CD14-positive monocyte (primary cell): ENCODE results near the gene FADS2. TPM values are rescaled to one million over a fixed set of nuclear protein-coding genes. Genes with fewer than 3 reads are reported as not detected.

Source experiments
- DNase-seq, 3 donors: peaks; one replicate each; pipeline ENCODE4 v3.0.0-alpha.2; 2011 to 2022
- H2AFZ ChIP-seq: 2 replicates; pipeline ENCODE4 v1.6.0; 2012; ENCODE audit warnings: mild to moderate bottlenecking, low read depth, low read length, inconsistent platforms; ENCODE audit not compliant: insufficient read depth, poor library complexity, severe bottlenecking
- H3K27ac ChIP-seq, 2 donors: 1 replicate in 1 of 2; 2 replicates in 1 of 2; pipeline ENCODE4 v1.5.1; 2012 to 2013; ENCODE audit warnings: low read length in 2 of 2, control low read depth in 1 of 2, inconsistent platforms in 1 of 2, low read depth in 1 of 2, mild to moderate bottlenecking in 1 of 2
- H3K27me3 ChIP-seq, 2 donors: one replicate each; pipeline versions ENCODE4 v1.6.0 to v1.6.1; 2011 to 2013; ENCODE audit warnings: low read length in 2 of 2; ENCODE audit not compliant: control insufficient read depth in 2 of 2, insufficient read depth in 2 of 2
- H3K36me3 ChIP-seq, 2 donors: replicated peaks in 1 of 2; 1 replicate in 1 of 2; 2 replicates in 1 of 2; pipeline versions ENCODE4 v1.5.1 to v1.6.1; 2012 to 2013; ENCODE audit warnings: low read length in 2 of 2, control low read depth in 1 of 2, inconsistent platforms in 1 of 2, mild to moderate bottlenecking in 1 of 2; ENCODE audit not compliant: insufficient read depth in 2 of 2, control insufficient read depth in 1 of 2
- H3K4me1 ChIP-seq, 2 donors: 1 replicate in 1 of 2; 2 replicates in 1 of 2; pipeline versions ENCODE4 v1.5.1 to v1.6.1; 2012 to 2013; ENCODE audit warnings: low read length in 2 of 2, control low read depth in 1 of 2, inconsistent platforms in 1 of 2, mild to moderate bottlenecking in 1 of 2, moderate library complexity in 1 of 2; ENCODE audit not compliant: insufficient read depth in 2 of 2, control insufficient read depth in 1 of 2
- H3K4me2 ChIP-seq: replicated peaks from 2 replicates; pipeline ENCODE3; 2012; ENCODE audit warnings: low read length, moderate library complexity, mild to moderate bottlenecking; ENCODE audit not compliant: poor library complexity, severe bottlenecking; ENCODE audit errors: extremely low read depth
- H3K4me3 ChIP-seq, 3 experiments: fragments of 200-600 bp in 1 of 3; sonication (generic) in 1 of 3; replicated peaks in 1 of 3; 1 replicate in 2 of 3; 2 replicates in 1 of 3; pipeline ENCODE4 v1.5.1; 2011 to 2013; ENCODE audit warnings: low read length in 3 of 3, mild to moderate bottlenecking in 3 of 3, control low read depth in 2 of 3, low read depth in 2 of 3, inconsistent platforms in 1 of 3, moderate library complexity in 1 of 3
- H3K79me2 ChIP-seq: 2 replicates; pipeline ENCODE4 v1.6.0; 2012; ENCODE audit warnings: mild to moderate bottlenecking, control low read depth, inconsistent platforms, low read length, moderate library complexity; ENCODE audit not compliant: insufficient read depth
- H3K9ac ChIP-seq: 2 replicates; pipeline ENCODE4 v1.6.0; 2017; ENCODE audit warnings: low read length, mild to moderate bottlenecking; ENCODE audit not compliant: insufficient read depth, poor library complexity, severe bottlenecking
- H3K9me3 ChIP-seq, 2 donors: replicated peaks in 1 of 2; 1 replicate in 1 of 2; 2 replicates in 1 of 2; pipeline versions ENCODE4 v1.5.1 to v1.6.1; 2012 to 2013; ENCODE audit warnings: low read length in 2 of 2, control low read depth in 1 of 2; ENCODE audit not compliant: control insufficient read depth in 1 of 2, insufficient read depth in 1 of 2
- H4K20me1 ChIP-seq: 2 replicates; pipeline ENCODE4 v1.6.0; 2012; ENCODE audit warnings: mild to moderate bottlenecking, low read length, control low read depth, moderate library complexity; ENCODE audit not compliant: insufficient read depth
- H3K27ac Mint-ChIP-seq, 7 donors: one replicate each; pipeline ENCODE4 v1.8.0; 2020; ENCODE audit warnings: mild to moderate bottlenecking in 7 of 7, mixed read lengths in 7 of 7, moderate library complexity in 6 of 7, inconsistent platforms in 2 of 7
- H3K27me3 Mint-ChIP-seq, 3 donors: one replicate each; pipeline ENCODE4 v1.8.0; 2021 to 2022; ENCODE audit warnings: low read depth in 3 of 3, mild to moderate bottlenecking in 3 of 3, mixed read lengths in 3 of 3, moderate library complexity in 3 of 3, inconsistent platforms in 1 of 3
- H3K36me3 Mint-ChIP-seq, 2 donors: one replicate each; pipeline ENCODE4 v1.8.0; 2020; ENCODE audit warnings: mixed read lengths in 2 of 2, inconsistent platforms in 1 of 2, mild to moderate bottlenecking in 1 of 2
- H3K4me1 Mint-ChIP-seq: one replicate; pipeline ENCODE4 v1.8.0; 2020; ENCODE audit warnings: mild to moderate bottlenecking, mixed read lengths
- H3K4me3 Mint-ChIP-seq, 2 donors: one replicate each; pipeline ENCODE4 v1.8.0; 2020; ENCODE audit warnings: mild to moderate bottlenecking in 2 of 2, mixed read lengths in 2 of 2, moderate library complexity in 1 of 2
- H3K9me3 Mint-ChIP-seq, 7 donors: one replicate each; pipeline ENCODE4 v1.8.0; 2020 to 2022; ENCODE audit warnings: mixed read lengths in 7 of 7, mild to moderate bottlenecking in 6 of 7, moderate library complexity in 6 of 7, inconsistent platforms in 2 of 7
- CTCF ChIP-seq: fragments of 200-600 bp; IDR thresholded peaks from one replicate; pipeline ENCODE4 v1.8.0; 2022; ENCODE audit warnings: antibody characterized with exemption, mild to moderate bottlenecking
- WGBS: methylation state at CpG from one replicate; pipeline ENCODE4 v1.1.5; 2013; ENCODE audit warnings: missing lambda C conversion rate; ENCODE audit not compliant: insufficient coverage; 5-methylcytosine and 5-hydroxymethylcytosine counted together
- intact Hi-C, 2 donors: fragments of 100-400 bp; cut with micrococcal nuclease; formaldehyde crosslinking; loops; one replicate each; pipeline versions ENCODE4 v1.15.0 to v1.15.1; 2023
- polyA plus RNA-seq, 3 donors: library from polyadenylated mRNA; depleted of rRNA in 1 of 3; unstranded in 2 of 3; stranded (reverse) in 1 of 3; fragments of 300-500 nt in 2 of 3; fragments of >200 nt in 1 of 3; fragmentation: Illumina TruSeq in 2 of 3; gene quantifications; 1 replicate in 2 of 3; 2 replicates in 1 of 3; pipeline ENCODE4 v1.2.3, GENCODE V29; 2012 to 2021

The FADS2 gene
- polyA plus RNA-seq, 3 donors = 5.1 to 19.9 (median 6.4) TPM

GRCh38 chr11:61866958-61867343, 38.9 kb downstream of the FADS2 start:
- no peaks in the 10 kb centered on the region for H3K9me3 ChIP-seq
- no peaks in the 10 kb centered on the region for H4K20me1 ChIP-seq
- H3K4me3 ChIP-seq = no peak overlapping the region
- 100% methylated on average over 2 of the region's 6 CpGs for WGBS
- peaks cover 0 to 10% of the 10 kb centered on the region in 2 donors for H3K36me3 ChIP-seq
- Mint-ChIP-seq H3K9me3 (no peaks in the 10 kb centered on the region), H3K4me1 (peaks cover 7% of the 10 kb centered on the region), H3K4me3 (no peak overlapping the region), H3K27ac (no peak overlapping the region), H3K36me3 (peaks cover 10 to 39% of the 10 kb centered on the region in 2 donors), H3K27me3 (peaks cover 9 to 16% (median 12%) of the 10 kb centered on the region in 3 donors)
- no peak overlapping the region for H2AFZ ChIP-seq
- no peak overlapping the region for H3K9ac ChIP-seq
- H3K27ac ChIP-seq = no peak overlapping the region
- TF ChIP-seq CTCF = no peak
- DNase-seq = no peak
- peaks cover 3 to 5% of the 10 kb centered on the region in 2 donors for H3K4me1 ChIP-seq
- H3K79me2 ChIP-seq = no peaks in the 10 kb centered on the region
- peaks cover 0 to 10% of the 10 kb centered on the region in 2 donors for H3K27me3 ChIP-seq
- intact Hi-C loops = no loop called here
- no peak overlapping the region for H3K4me2 ChIP-seq

- Histone ChIP-seq H3K4me3 (no peak overlapping the region), H3K4me2 (no peak overlapping the region), H3K27me3 (peaks cover 0 to 13% of the 10 kb centered on the region in 2 donors), H3K79me2 (no peaks in the 10 kb centered on the region), H2AFZ (no peak overlapping the region), H3K36me3 (peaks cover 0 to under 1% of the 10 kb centered on the region in 2 donors), H3K9me3 (no peaks in the 10 kb centered on the region), H3K27ac (no peak overlapping the region), H3K9ac (no peak overlapping the region), H3K4me1 (peaks cover 3 to 5% of the 10 kb centered on the region in 2 donors), H4K20me1 (no peaks in the 10 kb centered on the region)
- no peak overlapping the region for H3K4me3 Mint-ChIP-seq
- H3K36me3 Mint-ChIP-seq = peaks cover 9 to 22% of the 10 kb centered on the region in 2 donors
- H3K9me3 Mint-ChIP-seq = no peaks in the 10 kb centered on the region
- DNase-seq = no peak
- no peak for TF ChIP-seq CTCF
- peaks cover 9 to 17% (median 13%) of the 10 kb centered on the region in 3 donors for H3K27me3 Mint-ChIP-seq
- intact Hi-C loops = no loop called here
- H3K4me1 Mint-ChIP-seq = peaks cover 7% of the 10 kb centered on the region
- 95% methylated on average over 12 of the region's 14 CpGs for WGBS
- H3K27ac Mint-ChIP-seq = no peak overlapping the region
Measured at GRCh38 chr11:61868571-61869428, 40.7 kb downstream of the FADS2 start.
